H1 (cell line): Measurements from ENCODE around the gene MAP7. TPM values are rescaled to one million over a fixed set of nuclear protein-coding genes. Genes with fewer than 3 reads are reported as not detected.

ENCODE experiments used
- POLR2AphosphoS5 ChIP-seq: IDR thresholded peaks from 2 replicates; pipeline ENCODE4 v1.6.1; 2011; ENCODE audit warnings: low read depth, low read length
- SRF ChIP-seq: IDR thresholded peaks from 2 replicates; pipeline ENCODE4 v1.6.1; 2011; ENCODE audit warnings: mild to moderate bottlenecking, low read depth, low read length, moderate library complexity
- polyA plus RNA-seq, 7 experiments: library from polyadenylated mRNA; depleted of rRNA in 3 of 7; stranded (reverse) in 5 of 7; unstranded in 2 of 7; fragments of >200 nt in 5 of 7; fragments of 200-250 nt in 2 of 7; gene quantifications; 1 replicate in 5 of 7; 2 replicates in 1 of 7; 4 replicates in 1 of 7; pipeline versions ENCODE4 v1.2.1 to v1.2.3, GENCODE V29; 2011 to 2013; ENCODE audit warnings: missing spikeins in 2 of 7, mixed read lengths in 2 of 7
- total RNA-seq: library from RNA; stranded (reverse); fragmentation: NEBNext Ultra II Directional; extraction: Animal tissue kit (Norgen Biotek cat#: 25700); gene quantifications from 2 replicates; pipeline ENCODE4 v1.2.1, GENCODE V29; 2021

The MAP7 gene
- total and polyA plus RNA-seq, 2 of the 8 experiments (the other 6 are each of a cell fraction or from before 2014, with no cell fraction given), result 13.5 to 66.9 TPM

DNA sequence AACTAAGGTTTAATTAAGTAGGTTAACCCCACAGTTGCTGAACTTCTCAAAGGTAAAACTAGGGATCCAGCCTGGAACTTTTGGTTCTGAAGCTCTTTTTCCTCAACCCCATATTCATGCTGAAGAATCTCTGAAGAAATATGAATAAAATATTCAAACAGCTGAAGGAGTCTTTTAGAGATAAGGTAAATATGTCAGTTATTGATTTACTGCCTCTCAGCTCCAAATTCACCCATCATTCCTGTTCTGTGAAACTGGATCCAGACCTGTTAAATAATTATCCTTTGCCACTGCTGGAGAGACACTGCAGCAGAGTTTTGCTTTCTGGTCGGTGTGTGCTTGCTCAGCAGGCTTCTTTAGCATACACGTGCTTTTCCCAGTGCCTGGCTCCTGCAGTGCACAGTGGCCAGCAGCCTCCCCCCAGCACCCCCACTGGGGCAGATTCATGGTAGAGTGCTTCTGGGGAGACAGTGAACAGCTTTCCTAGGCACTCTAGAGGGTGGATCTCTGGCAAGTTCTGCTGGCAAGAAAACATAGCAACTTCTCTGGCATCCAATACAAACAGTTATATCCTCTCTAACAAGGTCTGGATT, 198.6 kb downstream of the MAP7 start (continued):
- TF ChIP-seq POLR2AphosphoS5 (no peak), SRF (no peak)
